HEK293 (cell line): ENCODE measurements around the gene LAMB4.

Experiments used
- CTCF ChIA-PET: fragments of 350-600 bp; formaldehyde crosslinking; extraction: SDS; loops from one replicate; lab custom pipeline; 2021; ENCODE audit warnings: antibody characterized with exemption; lab: Yijun Ruan, JAX
- POLR2A ChIA-PET: fragments of 300-600 bp; formaldehyde crosslinking; extraction: SDS; loops from one replicate; lab custom pipeline; 2020; ENCODE audit warnings: antibody characterized with exemption, inconsistent platforms; lab: Yijun Ruan, JAX
- H3K27ac ChIP-seq: fragments of 200-500 bp; sonication (Bioruptor generic); 2 replicates; pipeline ENCODE4 v1.5.1; 2014; ENCODE audit warnings: low read depth, low read length, control low read depth, inconsistent platforms; ENCODE audit errors: extremely low read depth
- H3K36me3 ChIP-seq, 2 experiments: fragments of 200-500 bp in 1 of 2; sonication (Bioruptor generic) in 1 of 2; 1 replicate in 1 of 2; 2 replicates in 1 of 2; pipeline ENCODE4 v1.5.1; 2014 to 2017; ENCODE audit warnings: inconsistent platforms in 2 of 2, low read length in 2 of 2; ENCODE audit not compliant: control insufficient read depth in 2 of 2, insufficient read depth in 1 of 2
- H3K4me1 ChIP-seq: fragments of 200-500 bp; sonication (Bioruptor generic); 2 replicates; pipeline ENCODE4 v1.5.1; 2014; ENCODE audit warnings: mild to moderate bottlenecking, low read length, inconsistent platforms; ENCODE audit not compliant: control insufficient read depth, insufficient read depth
- H3K4me3 ChIP-seq: 2 replicates; pipeline ENCODE4 v1.5.1; 2011; ENCODE audit warnings: low read depth, mild to moderate bottlenecking, control low read depth, low read length, moderate library complexity
- H3K9me3 ChIP-seq: fragments of 200-500 bp; sonication (Bioruptor generic); 2 replicates; pipeline ENCODE4 v1.5.1; 2014; ENCODE audit warnings: low read depth, low read length, inconsistent platforms; ENCODE audit not compliant: control insufficient read depth, insufficient read depth
- ATF2 ChIP-seq: fragments of 450-650 bp; formaldehyde crosslinking; IDR thresholded peaks from 2 replicates; pipeline ENCODE4 v1.5.1; 2016; ENCODE audit warnings: missing biosample characterization, missing genetic modification characterization, low read depth
- GLIS2 ChIP-seq: fragments of 450-650 bp; formaldehyde crosslinking; IDR thresholded peaks from 2 replicates; pipeline ENCODE4 v1.5.1; 2016; ENCODE audit warnings: missing biosample characterization, missing genetic modification characterization
- OSR2 ChIP-seq: fragments of 450-650 bp; formaldehyde crosslinking; IDR thresholded peaks from 2 replicates; pipeline ENCODE4 v1.5.1; 2016; ENCODE audit warnings: missing biosample characterization, missing genetic modification characterization
- PRDM1 ChIP-seq: fragments of 450-650 bp; formaldehyde crosslinking; IDR thresholded peaks from 2 replicates; pipeline ENCODE4; 2016; ENCODE audit warnings: missing biosample characterization, missing genetic modification characterization
- SETDB1 ChIP-seq: IDR thresholded peaks from one replicate; pipeline ENCODE4 v1.6.1; 2017; ENCODE audit warnings: mild to moderate bottlenecking, low read length, moderate library complexity, mixed read lengths; ENCODE audit not compliant: insufficient read length
- YY1 ChIP-seq: fragments of 450-650 bp; formaldehyde crosslinking; IDR thresholded peaks from 2 replicates; pipeline ENCODE4 v1.5.1; 2018; ENCODE audit warnings: missing biosample characterization, missing genetic modification characterization
- ZFP3 ChIP-seq: fragments of 450-650 bp; formaldehyde crosslinking; IDR thresholded peaks from 2 replicates; pipeline ENCODE4 v1.5.1; 2016; ENCODE audit warnings: low read depth, missing biosample characterization, missing genetic modification characterization
- ZNF121 ChIP-seq: fragments of 450-650 bp; formaldehyde crosslinking; IDR thresholded peaks from 2 replicates; pipeline ENCODE4 v1.5.1; 2016; ENCODE audit warnings: missing biosample characterization, missing genetic modification characterization
- ZNF169 ChIP-seq: fragments of 450-650 bp; formaldehyde crosslinking; IDR thresholded peaks from 2 replicates; pipeline ENCODE4 v1.5.1; 2016; ENCODE audit warnings: missing biosample characterization, missing genetic modification characterization
- ZNF221 ChIP-seq: fragments of 450-650 bp; formaldehyde crosslinking; IDR thresholded peaks from 2 replicates; pipeline ENCODE4 v1.5.1; 2017; ENCODE audit warnings: missing biosample characterization, missing genetic modification characterization, borderline replicate concordance
- ZNF280C ChIP-seq: fragments of 450-650 bp; formaldehyde crosslinking; IDR thresholded peaks from 2 replicates; pipeline ENCODE4 v1.5.1; 2016; ENCODE audit warnings: missing biosample characterization, missing genetic modification characterization
- ZNF37A ChIP-seq: fragments of 450-650 bp; IDR thresholded peaks from 2 replicates; pipeline ENCODE4 v1.5.1; 2018; ENCODE audit warnings: missing biosample characterization, missing genetic modification characterization
- ZNF394 ChIP-seq: fragments of 450-650 bp; formaldehyde crosslinking; IDR thresholded peaks from 2 replicates; pipeline ENCODE4 v1.5.1; 2016; ENCODE audit warnings: missing biosample characterization, missing genetic modification characterization, mild to moderate bottlenecking, moderate library complexity, borderline replicate concordance
- ZNF645 ChIP-seq: fragments of 450-650 bp; formaldehyde crosslinking; IDR thresholded peaks from 2 replicates; pipeline ENCODE4; 2016; ENCODE audit warnings: missing biosample characterization, missing genetic modification characterization
- ZNF654 ChIP-seq: fragments of 450-650 bp; formaldehyde crosslinking; IDR thresholded peaks from 2 replicates; pipeline ENCODE4 v1.5.1; 2016; ENCODE audit warnings: low read depth, missing biosample characterization, missing genetic modification characterization
- ZNF660 ChIP-seq: fragments of 450-650 bp; IDR thresholded peaks from 2 replicates; pipeline ENCODE4 v1.5.1; 2018; ENCODE audit warnings: missing biosample characterization, mild to moderate bottlenecking, missing genetic modification characterization
- ZNF776 ChIP-seq: fragments of 450-650 bp; formaldehyde crosslinking; IDR thresholded peaks from 2 replicates; pipeline ENCODE4 v1.5.0; 2017; ENCODE audit warnings: missing biosample characterization, missing genetic modification characterization, borderline replicate concordance
- ZSCAN30 ChIP-seq: fragments of 450-650 bp; IDR thresholded peaks from 2 replicates; pipeline ENCODE4 v1.5.1; 2018; ENCODE audit warnings: missing biosample characterization, mild to moderate bottlenecking, missing genetic modification characterization, moderate library complexity
- TF ChIP-seq, protein P1 (sequence below): fragments of 450-650 bp; formaldehyde crosslinking; IDR thresholded peaks from 2 replicates; pipeline ENCODE4 v1.5.1; 2016; ENCODE audit warnings: missing biosample characterization, missing genetic modification characterization
- TF ChIP-seq, protein P2 (sequence below): fragments of 450-650 bp; formaldehyde crosslinking; IDR thresholded peaks from 2 replicates; pipeline ENCODE4 v1.5.1; 2016; ENCODE audit warnings: missing biosample characterization, missing genetic modification characterization
- TF ChIP-seq, protein P3 (sequence below): fragments of 450-650 bp; IDR thresholded peaks from 2 replicates; pipeline ENCODE4 v1.5.1; 2018; ENCODE audit warnings: missing biosample characterization, mild to moderate bottlenecking, missing genetic modification characterization

The LAMB4 gene

GRCh38 chr7:108146070-108146842, 16.1 kb upstream of the LAMB4 start:
- H3K36me3 ChIP-seq: no peaks in the 10 kb centered on the region
- TF ChIP-seq, protein P1, sequence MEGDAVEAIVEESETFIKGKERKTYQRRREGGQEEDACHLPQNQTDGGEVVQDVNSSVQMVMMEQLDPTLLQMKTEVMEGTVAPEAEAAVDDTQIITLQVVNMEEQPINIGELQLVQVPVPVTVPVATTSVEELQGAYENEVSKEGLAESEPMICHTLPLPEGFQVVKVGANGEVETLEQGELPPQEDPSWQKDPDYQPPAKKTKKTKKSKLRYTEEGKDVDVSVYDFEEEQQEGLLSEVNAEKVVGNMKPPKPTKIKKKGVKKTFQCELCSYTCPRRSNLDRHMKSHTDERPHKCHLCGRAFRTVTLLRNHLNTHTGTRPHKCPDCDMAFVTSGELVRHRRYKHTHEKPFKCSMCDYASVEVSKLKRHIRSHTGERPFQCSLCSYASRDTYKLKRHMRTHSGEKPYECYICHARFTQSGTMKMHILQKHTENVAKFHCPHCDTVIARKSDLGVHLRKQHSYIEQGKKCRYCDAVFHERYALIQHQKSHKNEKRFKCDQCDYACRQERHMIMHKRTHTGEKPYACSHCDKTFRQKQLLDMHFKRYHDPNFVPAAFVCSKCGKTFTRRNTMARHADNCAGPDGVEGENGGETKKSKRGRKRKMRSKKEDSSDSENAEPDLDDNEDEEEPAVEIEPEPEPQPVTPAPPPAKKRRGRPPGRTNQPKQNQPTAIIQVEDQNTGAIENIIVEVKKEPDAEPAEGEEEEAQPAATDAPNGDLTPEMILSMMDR (tag by site-specific recombination): peak; percentile 82
- peak; percentile 81 for TF ChIP-seq ZNF660 (tag by site-specific recombination)
- TF ChIP-seq OSR2 (tag by site-specific recombination): no peak
- TF ChIP-seq GLIS2: no peak
- TF ChIP-seq, protein P2, sequence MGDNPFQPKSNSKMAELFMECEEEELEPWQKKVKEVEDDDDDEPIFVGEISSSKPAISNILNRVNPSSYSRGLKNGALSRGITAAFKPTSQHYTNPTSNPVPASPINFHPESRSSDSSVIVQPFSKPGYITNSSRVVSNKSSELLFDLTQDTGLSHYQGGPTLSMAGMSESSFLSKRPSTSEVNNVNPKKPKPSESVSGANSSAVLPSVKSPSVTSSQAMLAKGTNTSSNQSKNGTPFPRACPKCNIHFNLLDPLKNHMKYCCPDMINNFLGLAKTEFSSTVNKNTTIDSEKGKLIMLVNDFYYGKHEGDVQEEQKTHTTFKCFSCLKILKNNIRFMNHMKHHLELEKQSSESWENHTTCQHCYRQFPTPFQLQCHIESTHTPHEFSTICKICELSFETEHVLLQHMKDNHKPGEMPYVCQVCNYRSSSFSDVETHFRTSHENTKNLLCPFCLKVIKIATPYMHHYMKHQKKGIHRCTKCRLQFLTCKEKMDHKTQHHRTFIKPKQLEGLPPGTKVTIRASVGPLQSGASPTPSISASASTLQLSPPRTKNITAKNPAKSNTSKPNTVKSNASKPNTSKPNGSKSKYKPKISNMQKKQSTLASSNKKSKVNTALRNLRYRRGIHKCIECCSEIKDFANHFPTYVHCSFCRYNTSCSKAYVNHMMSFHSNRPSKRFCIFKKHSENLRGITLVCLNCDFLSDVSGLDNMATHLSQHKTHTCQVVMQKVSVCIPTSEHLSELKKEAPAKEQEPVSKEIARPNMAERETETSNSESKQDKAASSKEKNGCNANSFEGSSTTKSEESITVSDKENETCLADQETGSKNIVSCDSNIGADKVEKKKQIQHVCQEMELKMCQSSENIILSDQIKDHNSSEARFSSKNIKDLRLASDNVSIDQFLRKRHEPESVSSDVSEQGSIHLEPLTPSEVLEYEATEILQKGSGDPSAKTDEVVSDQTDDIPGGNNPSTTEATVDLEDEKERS: 0 out of 2 replicates have a peak, but pooled peaks have one; percentile 46
- TF ChIP-seq ATF2: no peak
- peak; percentile 26; the same call in 1 of the 2 replicates for TF ChIP-seq PRDM1 (tag by site-specific recombination)
- peak; percentile 94 for TF ChIP-seq ZNF654 (tag by site-specific recombination)
- TF ChIP-seq ZFP3 (tag by site-specific recombination): no peak
- TF ChIP-seq ZNF121 (tag by site-specific recombination): no peak
- TF ChIP-seq ZSCAN30 (tag by site-specific recombination): peak; percentile 96
- TF ChIP-seq SETDB1: no peak
- TF ChIP-seq, protein P3, sequence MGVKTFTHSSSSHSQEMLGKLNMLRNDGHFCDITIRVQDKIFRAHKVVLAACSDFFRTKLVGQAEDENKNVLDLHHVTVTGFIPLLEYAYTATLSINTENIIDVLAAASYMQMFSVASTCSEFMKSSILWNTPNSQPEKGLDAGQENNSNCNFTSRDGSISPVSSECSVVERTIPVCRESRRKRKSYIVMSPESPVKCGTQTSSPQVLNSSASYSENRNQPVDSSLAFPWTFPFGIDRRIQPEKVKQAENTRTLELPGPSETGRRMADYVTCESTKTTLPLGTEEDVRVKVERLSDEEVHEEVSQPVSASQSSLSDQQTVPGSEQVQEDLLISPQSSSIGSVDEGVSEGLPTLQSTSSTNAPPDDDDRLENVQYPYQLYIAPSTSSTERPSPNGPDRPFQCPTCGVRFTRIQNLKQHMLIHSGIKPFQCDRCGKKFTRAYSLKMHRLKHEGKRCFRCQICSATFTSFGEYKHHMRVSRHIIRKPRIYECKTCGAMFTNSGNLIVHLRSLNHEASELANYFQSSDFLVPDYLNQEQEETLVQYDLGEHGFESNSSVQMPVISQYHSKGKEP (tag by site-specific recombination): peak; percentile 11; the same call in 1 of the 2 replicates
- TF ChIP-seq YY1: no peak
- TF ChIP-seq ZNF37A (tag by site-specific recombination): 0 out of 2 replicates have a peak, but pooled peaks have one; percentile 19
- TF ChIP-seq, all 188 proteins: peak for 8
- ChIA-PET CTCF (interaction anchor here (0.6 to 2.7 kb wide), 34 partner anchors 8 to 1049 kb away, joined by 3 to 29 read pairs (median 4); partner anchors contain the start of genes DLD and LAMB4), POLR2A (no interaction called here)
- no peaks in the 10 kb centered on the region for H3K9me3 ChIP-seq
- H3K4me1 ChIP-seq: no peaks in the 10 kb centered on the region
- no peak overlapping the region for H3K27ac ChIP-seq
- no peak overlapping the region for H3K4me3 ChIP-seq

GRCh38 chr7:108145401-108145800, 15.2 kb upstream of the LAMB4 start:
- ChIA-PET POLR2A (no interaction called here), CTCF (interaction anchor here (0.6 to 2.7 kb wide), 27 partner anchors 8 to 993 kb away, joined by 3 to 29 read pairs (median 5); partner anchors contain the start of genes DLD and LAMB4)
- Histone ChIP-seq H3K27ac (no peak overlapping the region), H3K4me1 (no peaks in the 10 kb centered on the region), H3K36me3 (no peaks in the 10 kb centered on the region), H3K9me3 (no peaks in the 10 kb centered on the region), H3K4me3 (no peak overlapping the region)
- TF ChIP-seq ZNF280C (tag by site-specific recombination): no peak
- no peak for TF ChIP-seq ZNF394 (tag by site-specific recombination)
- no peak for TF ChIP-seq ZNF221 (tag by site-specific recombination)
- TF ChIP-seq ZNF645 (tag by site-specific recombination): no peak
- no peak for TF ChIP-seq ZNF169
- no peak for TF ChIP-seq ZNF776 (tag by site-specific recombination)
